MV-4-11 (cell line): Measurements from ENCODE around the gene CALML3.

Experiments
- DNase-seq: peaks from one replicate; lab custom pipeline; 2025; lab: John Stamatoyannopoulos, UW

CALML3 gene

DNA sequence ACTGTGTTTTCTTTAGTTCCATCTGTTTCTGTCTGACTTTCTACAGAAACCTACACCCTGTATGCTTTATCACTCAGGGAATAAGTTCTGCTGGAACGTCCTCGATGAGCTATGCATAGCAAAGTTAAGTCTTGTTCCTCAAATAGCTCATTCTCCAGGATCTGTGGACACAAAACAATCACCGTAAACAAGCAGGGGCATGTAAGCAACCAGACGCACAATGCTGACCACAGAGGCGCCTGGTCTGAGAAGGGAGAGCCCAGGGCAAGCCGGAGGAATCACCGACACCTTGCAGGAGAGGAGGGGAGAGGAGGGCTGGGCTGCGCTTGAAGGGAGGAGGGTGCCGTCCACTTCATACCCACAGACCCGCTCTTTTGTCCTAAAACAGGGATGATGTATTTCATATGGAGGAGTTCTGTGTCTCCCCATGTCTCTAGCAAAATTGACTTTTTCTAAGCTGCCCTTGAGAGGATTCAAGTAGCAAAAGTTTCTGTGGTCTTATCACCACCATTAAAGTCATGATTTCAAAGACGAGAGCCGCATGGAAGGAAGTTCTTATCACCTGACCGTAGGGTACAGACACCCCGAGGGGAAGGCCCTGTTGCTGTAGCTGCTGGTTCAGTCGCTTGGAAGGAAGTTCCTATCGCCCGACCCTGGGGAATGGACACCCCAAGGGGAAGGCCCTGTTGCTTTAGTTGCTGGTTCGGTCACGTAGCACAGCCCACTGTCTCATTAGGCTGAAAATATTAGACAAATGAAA is 14.3 kb downstream of the CALML3 start:
- no peak for DNase-seq

DNA sequence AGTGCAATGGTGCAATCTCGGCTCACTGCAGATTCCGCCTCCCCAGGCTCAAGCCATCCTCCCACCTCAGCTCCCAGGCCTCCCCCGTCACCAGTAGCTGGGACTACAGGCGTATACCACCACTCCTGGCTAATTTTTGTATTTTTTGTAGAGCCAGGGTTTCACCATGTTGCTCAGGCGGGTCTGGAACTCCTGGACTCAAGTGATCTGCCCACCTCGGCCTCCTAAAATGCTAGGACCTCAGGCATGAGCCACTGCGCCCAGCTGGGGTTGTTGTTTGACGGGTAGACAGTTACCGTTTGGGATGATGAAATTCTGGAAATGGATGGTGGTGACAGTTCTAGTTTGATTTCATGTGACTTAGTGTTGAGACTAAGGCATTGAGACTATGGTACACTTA is 15.3 kb downstream of the CALML3 start:
- DNase-seq = no peak

DNA sequence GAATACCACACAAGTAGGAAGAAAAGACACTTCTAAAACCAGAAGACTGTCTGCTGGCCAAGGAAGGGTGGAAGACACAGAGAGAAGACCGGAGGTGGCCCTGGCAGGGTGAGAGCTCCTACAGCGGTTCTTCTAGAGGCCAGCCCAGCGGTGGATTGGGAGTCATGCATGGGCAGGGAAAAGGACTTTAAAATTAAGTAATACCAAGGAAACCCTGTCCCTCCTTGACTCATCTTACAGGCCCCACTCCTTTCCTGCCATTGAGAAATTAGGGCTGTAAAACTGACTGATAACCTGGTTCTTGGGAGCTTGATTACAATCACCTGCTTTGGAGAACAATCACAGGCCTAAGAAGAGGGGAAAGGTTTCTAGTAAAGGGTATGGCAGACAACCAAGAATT is 16.1 kb downstream of the CALML3 start:
- DNase-seq = no peak

DNA sequence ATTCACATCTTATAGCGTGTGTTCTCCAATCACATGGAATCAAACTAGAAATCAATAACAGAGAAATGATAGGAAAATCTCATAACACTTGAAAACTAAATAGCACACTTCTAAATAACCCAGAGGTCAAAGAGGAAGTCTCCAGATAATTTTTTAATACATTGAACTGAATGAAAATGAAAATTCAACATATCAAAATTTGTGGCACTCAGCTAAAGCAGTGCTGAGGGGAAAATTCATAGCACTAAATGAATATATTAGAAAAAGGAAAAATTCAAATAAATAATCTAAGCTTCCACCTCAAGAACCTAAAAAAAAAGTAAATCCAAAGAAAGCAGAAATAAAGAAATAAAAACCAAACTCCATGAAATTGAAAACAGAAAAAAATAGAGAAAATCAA is 17.3 kb downstream of the CALML3 start:
- no peak for DNase-seq

DNA sequence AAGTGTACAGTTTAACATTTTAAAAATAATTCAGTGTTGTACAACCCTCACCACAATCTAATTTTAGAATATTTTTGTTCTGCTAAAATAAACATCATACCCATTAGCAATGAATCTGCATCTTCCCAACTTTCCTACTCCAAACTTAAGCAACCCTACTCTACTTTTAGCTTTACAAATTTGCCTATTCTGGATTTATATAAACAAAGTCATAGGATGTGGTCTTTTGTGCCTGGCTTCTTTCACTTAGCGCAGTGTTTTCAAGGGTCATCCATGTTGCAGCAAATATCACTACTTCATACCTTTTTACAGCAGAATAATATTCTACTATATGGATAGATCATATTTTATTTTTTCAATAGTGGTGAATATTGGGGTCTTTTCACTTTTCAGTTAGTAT is 18.9 kb downstream of the CALML3 start:
- DNase-seq = no peak

DNA sequence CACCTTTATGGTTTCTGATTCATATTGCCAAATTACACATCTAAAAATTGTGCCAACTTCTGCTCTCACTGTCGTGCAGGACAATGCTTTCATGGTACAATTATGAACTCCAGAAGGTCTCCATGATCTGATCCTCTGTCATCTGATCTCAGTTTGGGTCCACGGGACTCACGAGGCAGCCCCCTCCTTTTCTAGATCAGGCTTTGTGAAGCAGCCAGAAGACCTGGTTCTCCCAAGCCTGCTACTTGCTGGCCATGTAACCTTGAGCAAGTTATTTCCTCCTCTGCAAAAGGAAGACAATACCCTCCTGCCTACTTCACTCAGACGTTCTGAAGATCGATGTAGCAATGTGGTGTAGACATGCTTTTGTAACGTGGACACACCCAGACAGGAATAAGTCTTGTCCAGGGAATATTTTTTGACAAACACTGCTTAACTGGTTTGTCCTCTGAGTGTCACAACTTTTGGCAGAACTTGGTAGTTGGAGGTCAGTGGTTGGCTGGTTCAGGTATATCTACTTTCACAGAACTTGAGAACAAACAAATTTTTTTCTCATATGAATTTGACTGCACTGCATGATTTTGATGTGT is 19.6 kb downstream of the CALML3 start:
- DNase-seq = no peak

DNA sequence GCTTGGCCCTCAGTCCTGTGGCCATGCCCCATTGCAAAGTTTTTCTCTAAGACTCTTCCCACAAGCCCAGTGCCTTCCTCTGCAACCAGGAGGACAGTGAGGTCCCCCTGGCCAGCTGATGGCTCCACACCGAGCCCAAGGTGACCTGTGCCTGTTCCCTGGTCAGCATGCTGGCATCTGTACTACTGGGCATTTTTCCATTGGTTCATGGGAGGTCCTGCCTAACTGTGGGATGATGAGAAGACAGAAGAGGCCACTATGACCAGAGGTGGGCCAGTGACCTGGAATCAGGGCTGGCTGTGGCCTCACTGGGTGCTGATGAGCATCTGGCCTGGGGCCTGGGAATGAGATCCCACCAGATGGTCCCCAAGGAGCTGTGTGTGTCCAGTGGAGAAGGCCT is 20.2 kb downstream of the CALML3 start:
- DNase-seq = no peak

DNA sequence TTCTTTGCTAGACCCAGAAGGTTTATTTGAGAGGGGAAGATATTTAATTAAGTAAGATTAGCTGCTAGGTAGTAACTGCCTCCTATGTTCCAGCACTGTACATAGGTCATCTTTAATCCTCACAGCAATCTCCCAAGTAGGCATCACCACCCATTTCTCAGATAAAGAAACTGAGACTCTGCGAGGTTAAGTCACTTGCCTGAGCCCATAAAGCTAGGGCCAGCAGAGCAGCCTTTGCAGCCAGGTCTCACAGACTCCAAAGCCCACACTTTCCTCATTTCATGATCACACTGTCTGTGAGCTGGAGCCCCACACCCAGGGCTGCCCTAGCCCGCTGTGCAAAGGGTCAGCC is 20.6 kb downstream of the CALML3 start:
- no peak for DNase-seq

DNA sequence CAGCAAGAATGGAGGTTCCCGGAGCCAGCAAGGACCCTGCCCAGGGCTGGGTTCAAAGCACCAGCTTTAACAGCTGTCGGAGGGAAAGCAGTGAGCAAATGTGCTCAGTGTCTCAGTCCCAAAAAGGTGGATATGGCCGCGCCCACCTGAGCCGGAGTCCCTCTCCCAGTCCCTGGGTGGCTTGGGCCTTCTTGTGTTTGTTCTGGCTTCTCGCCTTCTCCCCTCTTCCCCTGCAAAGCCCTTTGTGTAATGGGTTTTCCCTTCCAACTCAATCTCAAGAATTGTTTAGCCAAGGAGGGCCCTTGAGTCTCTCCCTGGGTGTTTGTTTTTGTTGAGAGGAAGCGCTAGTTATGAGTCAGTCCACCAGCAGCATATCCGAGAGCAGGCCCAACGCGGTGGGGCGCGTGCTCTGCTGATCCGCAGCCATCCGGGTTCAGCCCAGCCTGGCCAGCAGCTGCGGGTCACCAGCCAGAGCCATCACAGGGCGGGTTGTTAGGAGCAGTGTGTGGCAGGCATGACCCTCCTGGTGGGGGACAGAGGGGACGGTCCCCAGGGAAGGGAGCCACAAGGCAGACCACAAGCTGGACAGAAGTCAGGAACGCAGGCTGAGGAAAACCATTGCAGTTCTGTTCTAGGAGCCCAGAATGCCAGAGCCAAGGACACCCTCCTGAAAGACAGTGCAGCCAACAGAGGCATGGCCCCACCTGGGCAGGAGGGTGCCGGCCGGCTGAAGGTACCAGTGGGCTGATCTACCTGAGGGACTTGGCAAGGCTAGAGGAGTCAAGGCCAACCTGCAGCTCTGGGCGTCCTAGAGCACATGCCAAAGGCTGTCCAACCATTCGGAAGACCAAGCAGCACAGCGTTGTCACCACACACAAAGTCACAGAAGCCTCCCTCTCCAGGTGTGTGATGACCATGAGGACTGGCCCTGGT is 21.3 kb downstream of the CALML3 start:
- peak; percentile 37 for DNase-seq

DNA sequence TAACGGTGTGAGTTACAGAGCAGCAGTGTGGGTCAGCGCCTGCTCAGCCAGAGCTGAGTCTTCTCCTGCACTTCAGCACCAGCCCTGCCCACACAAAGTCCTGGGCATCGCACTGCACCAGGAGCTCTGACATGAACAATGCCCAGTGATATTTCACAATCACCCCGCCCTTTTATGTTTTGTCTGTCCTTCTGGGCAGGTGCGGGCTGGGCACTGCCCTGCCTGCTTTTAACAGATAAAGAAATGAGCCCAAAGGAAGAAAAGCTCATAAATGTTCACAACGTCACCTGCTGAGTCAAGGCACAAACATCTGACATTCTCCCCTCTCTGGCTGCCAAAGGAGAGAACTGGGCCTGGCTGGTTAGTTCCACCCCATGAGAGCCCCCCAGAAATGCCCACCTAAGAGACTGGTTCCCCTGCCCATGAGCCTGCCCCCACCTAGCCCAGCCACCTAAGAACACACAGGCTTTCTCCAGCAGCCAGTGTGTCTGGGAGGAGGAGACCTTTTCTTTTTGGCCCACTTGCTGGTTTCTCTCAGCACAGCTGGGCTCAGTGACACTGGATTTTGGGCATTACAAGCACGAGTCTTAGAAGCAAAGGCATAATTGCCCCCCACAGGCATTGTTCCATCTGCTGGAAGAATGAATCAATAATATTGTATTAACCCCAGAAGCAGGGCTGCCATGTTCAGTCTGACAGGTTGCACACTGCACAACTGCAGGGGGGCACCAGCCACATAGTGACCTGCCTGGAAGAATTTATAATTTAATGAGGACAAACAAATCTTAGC is 22.3 kb downstream of the CALML3 start:
- DNase-seq = no peak

DNA sequence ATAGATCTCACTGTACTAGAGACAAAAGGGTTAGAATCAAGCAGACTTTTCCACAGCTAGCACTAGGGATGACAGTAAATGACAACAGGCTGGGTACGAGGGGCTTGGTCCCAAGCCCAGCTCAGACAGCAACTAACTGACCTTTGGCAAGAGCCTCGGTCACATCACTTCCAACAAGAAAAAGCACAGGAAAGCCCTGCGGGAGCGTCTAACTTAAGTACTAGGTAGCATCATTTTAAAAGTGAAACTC is 22.8 kb downstream of the CALML3 start:
- no peak for DNase-seq

DNA sequence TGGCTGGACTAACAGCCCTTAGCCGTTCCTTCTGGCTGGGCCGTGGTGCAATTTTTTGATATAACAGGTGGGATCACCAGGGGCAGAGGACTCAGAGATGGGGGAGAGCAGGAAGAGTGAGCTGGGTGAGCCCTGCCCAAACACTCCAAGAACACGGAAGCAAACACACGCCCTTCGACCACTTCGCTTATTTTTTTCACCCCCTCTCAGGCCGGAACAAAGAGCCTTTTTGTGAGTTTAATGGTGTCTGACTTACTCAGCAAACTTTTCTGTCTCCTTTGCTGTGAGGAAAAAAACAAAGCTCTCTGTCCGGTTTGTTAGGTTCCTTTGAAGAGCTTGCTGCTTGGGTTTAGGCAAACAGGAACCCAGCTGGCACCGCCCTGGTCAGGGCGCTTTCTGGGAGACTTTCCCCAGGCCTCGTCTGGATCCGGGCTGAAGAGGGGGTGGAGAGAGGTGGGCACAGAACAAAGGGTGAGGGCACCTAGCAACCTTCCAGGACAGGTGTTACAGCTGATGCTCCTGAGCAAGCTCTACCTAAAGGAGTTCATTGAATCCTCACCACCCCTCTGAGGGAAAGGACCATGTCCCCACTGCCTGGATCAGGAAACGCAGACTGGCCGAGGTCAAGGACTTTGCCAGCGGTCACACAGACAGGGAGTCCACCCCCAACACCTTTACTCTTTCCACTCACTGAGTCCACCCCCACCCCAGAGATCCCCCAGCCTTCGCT is 23.3 kb downstream of the CALML3 start:
- DNase-seq = no peak

DNA sequence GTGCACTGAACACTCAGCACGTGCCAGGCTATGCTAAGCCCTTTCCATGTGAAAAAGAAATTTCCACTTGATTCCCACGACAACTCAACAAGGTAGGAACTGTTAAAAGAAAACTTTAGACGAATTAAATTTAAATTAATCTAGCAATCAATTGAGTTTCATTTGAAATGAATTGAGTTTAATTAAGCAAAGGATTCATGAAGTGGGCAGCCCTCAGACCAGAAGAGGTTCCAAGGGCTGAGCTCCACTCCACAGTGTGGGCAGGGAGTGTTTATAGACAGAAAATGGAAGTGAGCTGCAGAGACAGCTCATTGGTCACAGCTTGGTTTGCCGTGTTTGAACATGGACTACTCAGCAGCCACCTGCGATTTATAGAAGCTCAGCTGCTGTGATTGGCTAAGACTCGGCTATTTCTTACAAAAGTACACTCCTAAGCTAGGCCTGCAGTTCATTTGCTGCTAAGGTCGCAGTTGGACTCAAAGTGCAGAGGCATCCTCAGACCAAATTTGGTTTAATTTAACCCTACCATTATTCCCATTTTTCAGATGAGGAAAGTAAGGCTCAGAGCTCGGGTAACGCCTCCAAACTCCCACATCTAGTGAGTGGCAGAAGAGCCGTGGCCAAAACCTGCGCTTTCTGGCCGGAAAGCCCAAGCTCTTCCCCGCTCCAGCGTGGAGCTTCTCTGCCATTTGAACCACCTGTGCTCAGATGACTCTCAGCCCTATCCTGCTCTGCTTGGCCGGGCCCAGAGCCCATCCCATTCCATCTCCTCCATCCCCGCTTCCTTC is 24.9 kb downstream of the CALML3 start:
- DNase-seq = peak; percentile 36

DNA sequence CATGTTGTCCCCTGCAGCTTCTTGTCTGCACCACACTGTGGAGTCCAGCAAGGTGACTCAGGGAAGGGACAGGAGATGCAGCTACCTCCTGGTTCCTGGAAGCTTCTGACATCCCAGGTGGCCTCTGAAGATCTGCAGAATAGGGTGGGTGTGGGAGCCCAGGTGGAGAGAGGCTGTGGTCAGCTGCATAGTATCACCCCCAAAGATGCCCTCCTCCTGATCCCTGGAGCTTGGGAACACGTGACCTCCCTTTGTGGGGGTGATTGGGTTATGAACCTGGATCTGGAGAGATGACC is 25.4 kb downstream of the CALML3 start:
- DNase-seq = no peak

DNA sequence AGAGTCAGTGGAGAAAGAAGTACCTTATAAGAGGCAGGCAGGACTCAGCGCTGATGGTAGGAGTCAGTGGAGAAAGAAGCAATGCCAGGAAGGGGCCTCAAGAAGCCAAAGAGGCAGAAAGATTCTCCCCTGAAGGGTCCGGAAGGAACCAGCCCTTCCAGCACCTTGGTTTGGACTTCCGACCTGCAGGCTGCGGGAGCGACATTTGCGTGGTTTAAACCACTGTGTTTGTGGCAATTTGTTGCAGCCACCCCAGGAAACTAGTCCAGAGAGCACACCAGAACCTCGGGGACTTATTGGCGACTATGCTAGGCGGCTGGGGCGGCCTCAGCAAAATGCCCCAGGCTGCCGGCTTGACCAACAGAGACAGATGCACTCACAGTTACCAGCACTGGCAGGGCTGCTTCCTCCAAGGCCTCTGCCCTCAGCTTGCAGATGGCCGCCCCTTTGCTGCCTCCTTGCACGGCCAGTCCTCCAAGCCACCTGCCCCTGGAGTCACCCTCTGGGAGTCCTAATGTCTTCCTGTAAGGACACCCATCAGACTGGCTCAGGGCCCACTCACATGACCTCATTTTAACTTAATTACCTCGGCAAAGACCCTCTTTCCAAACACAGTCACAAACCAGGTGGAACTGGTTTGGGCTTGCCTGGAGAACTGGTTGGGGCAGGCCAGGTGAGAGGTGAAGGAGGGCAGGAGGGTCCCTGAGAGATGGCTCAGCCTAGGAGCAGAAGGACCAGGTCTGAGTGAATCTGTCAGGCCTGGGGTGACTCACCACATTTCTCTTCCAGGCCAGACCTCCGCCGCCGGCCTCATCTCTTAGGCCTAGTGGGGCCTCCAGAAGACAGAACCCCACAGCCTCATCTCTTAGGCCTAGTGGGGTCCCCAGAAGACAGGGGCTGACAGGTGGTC is 26.1 kb downstream of the CALML3 start:
- peak; percentile 46 for DNase-seq

DNA sequence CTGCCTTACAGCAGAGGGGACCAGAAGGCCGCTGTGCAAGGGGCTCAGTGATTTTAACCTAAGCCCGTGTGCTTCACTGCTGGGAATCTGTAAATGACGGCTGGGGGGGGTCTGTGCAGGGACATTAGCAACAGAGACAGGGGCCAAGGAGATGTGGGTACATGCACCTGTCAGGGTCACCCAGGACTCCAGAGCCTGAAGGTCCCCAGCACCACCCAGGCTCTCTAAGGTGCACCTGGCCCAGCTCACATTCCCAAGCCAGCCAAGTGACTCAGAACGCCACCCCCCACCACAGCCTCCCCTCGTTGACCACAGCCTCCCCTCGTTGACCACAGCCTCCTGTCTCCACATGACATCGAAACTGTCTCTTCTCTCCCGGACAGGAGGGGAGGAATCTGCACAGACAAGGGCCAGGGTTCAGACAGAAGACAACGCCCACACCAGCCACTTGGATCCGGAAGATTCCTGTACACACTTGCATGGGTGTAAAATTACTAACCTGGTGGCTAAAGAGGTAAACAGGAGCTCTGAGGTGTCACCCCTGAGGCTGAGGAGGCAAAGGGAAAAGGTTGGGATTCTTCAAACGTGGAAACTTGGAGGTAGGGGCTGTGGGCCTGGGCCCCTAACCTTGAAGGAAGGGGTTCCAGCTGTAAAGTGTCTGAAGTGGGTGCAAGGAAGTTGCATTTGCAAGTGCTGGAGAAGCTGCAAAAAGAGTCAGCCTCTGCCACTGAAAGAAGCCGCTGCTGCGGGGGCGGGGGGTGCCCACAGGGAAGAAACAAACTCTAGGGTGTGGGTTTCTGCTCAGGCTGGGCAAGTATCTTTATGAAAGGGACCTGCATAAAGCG is 27.0 kb downstream of the CALML3 start:
- DNase-seq = peak; percentile 87

DNA sequence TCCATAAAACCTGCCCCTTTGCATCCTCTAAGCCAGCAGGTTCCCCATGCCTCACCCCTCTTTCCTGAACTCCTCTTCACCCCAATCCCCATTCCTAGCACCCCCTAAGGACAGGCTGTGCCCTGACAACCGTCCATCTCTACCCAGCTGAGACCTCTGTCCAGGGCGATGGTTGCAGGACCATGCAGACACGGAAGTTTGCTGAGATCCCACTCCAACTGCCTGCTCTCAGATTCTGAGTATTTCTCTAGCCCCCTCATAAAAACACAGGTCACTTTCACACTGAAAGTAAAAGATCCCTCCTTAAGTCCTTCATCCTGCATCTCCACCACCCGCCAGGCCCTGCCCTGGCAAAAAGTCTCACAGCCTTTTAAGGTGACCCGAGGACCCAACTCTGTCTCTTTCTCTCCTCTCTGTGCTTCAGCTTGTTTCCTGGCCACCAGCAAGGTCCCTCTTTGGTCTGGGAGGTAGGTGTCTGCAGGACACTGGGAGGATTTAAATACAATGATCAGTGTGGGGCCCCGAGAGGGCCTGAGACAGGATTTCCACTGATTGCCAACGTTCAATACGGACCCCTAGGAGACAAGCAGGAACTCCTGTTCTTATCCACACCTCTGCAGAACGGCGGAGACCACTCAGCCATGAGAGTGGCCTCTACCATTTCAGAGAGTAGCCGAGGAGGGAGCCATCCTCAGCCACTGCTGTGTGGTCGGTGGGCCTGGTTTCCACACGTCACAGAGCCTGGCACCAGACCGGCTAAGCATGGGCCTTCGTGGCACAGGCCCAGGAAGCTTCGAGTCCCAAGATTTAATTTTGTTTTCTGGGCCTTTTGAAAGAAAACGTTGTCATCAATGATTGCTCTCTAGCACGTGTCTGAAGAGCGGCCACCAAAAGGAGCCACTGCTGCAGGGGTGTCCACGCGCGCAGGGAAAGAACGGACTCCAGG is 27.9 kb downstream of the CALML3 start:
- no peak for DNase-seq
